Measurements from ENCODE around the gene MED13.

The MED13 gene

DNA sequence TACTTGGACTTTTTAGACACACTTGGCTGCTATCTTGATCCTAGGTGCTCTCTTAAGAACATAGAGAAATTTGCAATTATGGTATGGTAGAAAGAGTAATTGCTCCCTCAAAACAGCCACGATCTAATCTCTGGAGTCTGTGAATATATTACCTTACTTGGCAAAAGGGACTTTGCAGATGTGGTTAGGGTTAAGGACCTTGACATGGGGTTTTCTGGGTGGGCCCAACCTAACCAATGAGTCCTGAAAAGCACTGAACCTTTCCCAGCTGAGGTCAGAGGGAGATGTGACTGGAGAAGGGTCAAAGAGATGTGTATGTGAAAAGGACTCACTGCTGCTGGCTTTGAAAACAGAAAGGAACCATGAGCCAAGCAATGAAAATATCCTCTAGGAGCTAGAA lies 26.7 kb upstream of the MED13 start:
- no peak for TF ChIP-seq CTCF (IDR thresholded peaks at IDR 0.05; ENCODE audit: extremely low read depth, insufficient read depth, missing control alignments)
- in situ Hi-C loops (cut with MboI; ENCODE audit: low pct_unique_long_range_greater_than_20kb, low sequenced_read_pairs, unreplicated experiment), result no loop called here
- DNase-seq (ENCODE audit: low spot score), result no peak

DNA sequence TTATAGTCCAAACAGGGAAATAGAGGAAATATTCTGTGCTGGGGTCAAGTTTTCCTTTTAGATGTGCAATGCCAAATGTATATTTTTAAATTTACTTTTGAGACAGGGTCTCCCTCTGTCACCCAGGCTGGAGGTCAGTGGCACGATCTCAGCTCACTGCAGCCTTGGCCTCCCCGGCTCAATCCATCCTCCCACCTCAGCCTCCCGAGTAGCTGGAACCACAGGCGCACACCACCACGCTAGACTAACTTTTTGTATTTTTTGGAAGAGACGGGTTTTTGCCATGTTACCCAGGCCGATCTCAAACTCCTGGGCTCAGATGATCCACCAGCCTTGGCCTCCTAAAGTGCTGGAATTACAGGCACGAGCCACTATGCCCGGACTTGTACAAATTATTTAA lies 25.8 kb upstream of the MED13 start:
- in situ Hi-C loops (cut with MboI; ENCODE audit: low pct_unique_long_range_greater_than_20kb, low sequenced_read_pairs, unreplicated experiment), result no loop called here
- TF ChIP-seq CTCF (IDR thresholded peaks at IDR 0.05; ENCODE audit: extremely low read depth, insufficient read depth, missing control alignments), result no peak
- no peak for DNase-seq (ENCODE audit: low spot score)

GRCh38 chr17:62090021-62090824 lies 25.1 kb upstream of the MED13 start:
- in situ Hi-C loops (cut with MboI; ENCODE audit: low pct_unique_long_range_greater_than_20kb, low sequenced_read_pairs, unreplicated experiment), result no loop called here
- TF ChIP-seq CTCF (IDR thresholded peaks at IDR 0.05; ENCODE audit: extremely low read depth, insufficient read depth, missing control alignments), result no peak
- no peak for DNase-seq (ENCODE audit: low spot score)

DNA sequence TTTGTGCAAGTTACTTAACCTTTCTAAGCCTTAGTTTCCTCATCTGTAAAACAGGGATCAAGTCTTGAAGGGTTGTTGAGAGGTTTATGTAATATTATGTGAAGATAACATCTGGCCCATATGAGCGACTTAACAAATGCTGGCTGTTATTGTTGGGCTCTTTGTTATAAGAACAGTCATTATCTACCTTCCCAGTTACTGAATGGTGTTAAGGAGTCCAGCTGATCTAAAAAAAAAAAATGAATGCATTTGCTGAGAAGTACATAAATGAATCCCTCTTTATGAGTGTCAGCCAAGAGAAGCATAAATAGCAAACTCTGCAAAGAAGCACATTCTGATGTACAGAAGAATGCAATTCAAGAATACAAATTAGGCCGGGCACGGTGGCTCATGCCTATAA lies 24.3 kb upstream of the MED13 start:
- in situ Hi-C loops (cut with MboI; ENCODE audit: low pct_unique_long_range_greater_than_20kb, low sequenced_read_pairs, unreplicated experiment), result no loop called here
- DNase-seq (ENCODE audit: low spot score), result no peak
- no peak for TF ChIP-seq CTCF (IDR thresholded peaks at IDR 0.05; ENCODE audit: extremely low read depth, insufficient read depth, missing control alignments)

GRCh38 chr17:62086737-62087136 lies 21.7 kb upstream of the MED13 start:
- in situ Hi-C loops (cut with MboI; ENCODE audit: low pct_unique_long_range_greater_than_20kb, low sequenced_read_pairs, unreplicated experiment), result no loop called here
- no peak for DNase-seq (ENCODE audit: low spot score)
- no peak for TF ChIP-seq CTCF (IDR thresholded peaks at IDR 0.05; ENCODE audit: extremely low read depth, insufficient read depth, missing control alignments)

DNA sequence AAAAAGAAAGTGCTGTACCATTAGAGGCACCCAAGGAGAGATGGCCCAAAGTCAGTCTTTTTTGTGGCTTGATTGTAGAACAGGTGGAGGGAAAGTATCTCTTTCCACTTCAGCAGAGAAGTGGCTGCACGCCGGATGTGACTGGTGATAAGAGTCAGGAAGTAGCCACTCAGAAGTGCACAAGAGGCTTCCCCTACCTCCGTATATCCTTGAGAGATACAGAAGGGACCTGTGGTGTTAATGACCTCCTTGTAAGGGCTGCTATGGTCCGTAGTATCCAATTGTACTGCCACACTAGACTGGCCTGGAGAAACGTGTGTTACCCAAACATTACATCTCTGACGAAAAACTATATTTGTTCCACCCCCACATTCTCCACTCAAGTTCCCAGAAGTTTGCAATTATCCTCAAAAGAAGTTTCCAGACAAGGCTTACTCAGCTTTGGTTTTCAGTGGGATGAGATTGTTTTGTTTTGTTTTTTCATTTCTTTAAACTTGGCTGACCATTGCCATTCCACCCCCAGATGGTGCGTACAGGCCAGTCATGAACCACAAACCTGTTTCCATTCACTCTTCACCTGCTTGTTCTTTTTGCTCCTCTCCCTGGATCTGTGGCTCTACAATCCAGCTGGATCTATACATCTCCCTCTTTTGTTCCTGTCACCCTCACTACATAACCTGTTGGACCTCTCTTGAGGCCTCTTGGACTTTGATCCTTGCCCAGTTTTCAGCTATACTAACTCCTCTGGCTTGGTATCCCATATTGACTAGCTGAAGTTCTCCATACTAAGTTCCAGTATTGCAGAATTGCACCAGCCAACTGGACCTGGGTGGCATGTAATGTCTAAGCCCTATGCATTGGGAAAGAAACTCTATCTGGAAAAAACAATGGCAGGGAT lies 20.7 kb upstream of the MED13 start:
- DNase-seq (ENCODE audit: low spot score), result no peak
- in situ Hi-C loops (cut with MboI; ENCODE audit: low pct_unique_long_range_greater_than_20kb, low sequenced_read_pairs, unreplicated experiment), result no loop called here
- no peak for TF ChIP-seq CTCF (IDR thresholded peaks at IDR 0.05; ENCODE audit: extremely low read depth, insufficient read depth, missing control alignments)
